SK-N-SH treated with all-trans-retinoic acid at 6 μM for 48 hours (cell line): ENCODE measurements around the gene NRK.

Experiments used
- OSR1 ChIP-seq: fragments of 250-450 bp; sonication (Bioruptor Pico); IDR thresholded peaks from 2 replicates; pipeline ENCODE4 v1.8.0; 2022; ENCODE audit warnings: moderate library complexity, mild to moderate bottlenecking, inconsistent platforms
- POU6F1 ChIP-seq: fragments of 250-450 bp; sonication (Bioruptor Pico); IDR thresholded peaks from 2 replicates; pipeline ENCODE4 v1.8.0; 2021; ENCODE audit warnings: low read depth, mild to moderate bottlenecking, moderate library complexity, borderline replicate concordance
- PPARA ChIP-seq: fragments of 250-450 bp; sonication (Bioruptor Pico); IDR thresholded peaks from 2 replicates; pipeline ENCODE4 v1.5.0; 2020; ENCODE audit warnings: mild to moderate bottlenecking, borderline replicate concordance
- ZNF565 ChIP-seq: fragments of 450-650 bp; formaldehyde crosslinking; conservative IDR thresholded peaks from 2 replicates; pipeline ENCODE4 v1.5.0; 2020; ENCODE audit warnings: low read depth, mild to moderate bottlenecking, moderate library complexity
- TF ChIP-seq, protein P1 (sequence below): fragments of 250-450 bp; sonication (Bioruptor Pico); IDR thresholded peaks from 2 replicates; pipeline ENCODE4 v1.5.1; 2020; ENCODE audit warnings: low read depth, mild to moderate bottlenecking, moderate library complexity
- TF ChIP-seq, protein P2 (sequence below): fragments of 250-450 bp; sonication (Bioruptor Pico); IDR thresholded peaks from 2 replicates; pipeline ENCODE4 v1.8.0; 2020; ENCODE audit warnings: mild to moderate bottlenecking, moderate library complexity, borderline replicate concordance

DNA sequence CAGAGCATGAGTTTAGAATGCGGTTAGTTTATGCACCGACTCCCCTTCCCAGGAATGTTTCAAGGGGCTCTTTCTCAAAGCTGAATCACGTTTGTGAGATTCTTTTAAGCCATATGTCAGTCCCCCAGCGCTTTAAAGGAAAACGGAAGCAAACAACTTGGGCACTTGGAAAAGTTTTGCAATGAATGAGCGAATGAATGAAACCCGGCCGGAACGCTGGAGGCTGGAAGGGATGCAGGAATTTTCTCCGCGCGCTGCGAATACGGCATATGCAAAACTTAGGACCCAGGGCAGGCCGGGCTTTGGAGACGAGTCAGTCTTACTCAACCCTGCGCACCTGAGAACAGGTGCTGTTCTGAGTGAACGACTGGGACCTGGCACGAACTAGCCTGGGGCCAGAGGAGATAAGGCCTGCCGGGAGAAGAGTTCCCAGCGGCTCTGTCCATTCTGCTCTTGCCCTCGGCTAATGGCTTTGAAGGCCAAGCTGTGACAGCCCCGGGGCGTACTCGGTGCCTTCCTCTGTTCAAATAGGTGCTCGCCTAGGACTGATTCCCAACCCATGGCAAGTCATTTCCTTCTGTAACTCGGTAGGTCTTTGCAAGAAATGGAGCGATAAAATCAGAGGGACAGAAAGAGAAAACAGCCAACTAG lies 743 bp upstream of the NRK start:
- no peak for TF ChIP-seq POU6F1
- TF ChIP-seq, protein P1, sequence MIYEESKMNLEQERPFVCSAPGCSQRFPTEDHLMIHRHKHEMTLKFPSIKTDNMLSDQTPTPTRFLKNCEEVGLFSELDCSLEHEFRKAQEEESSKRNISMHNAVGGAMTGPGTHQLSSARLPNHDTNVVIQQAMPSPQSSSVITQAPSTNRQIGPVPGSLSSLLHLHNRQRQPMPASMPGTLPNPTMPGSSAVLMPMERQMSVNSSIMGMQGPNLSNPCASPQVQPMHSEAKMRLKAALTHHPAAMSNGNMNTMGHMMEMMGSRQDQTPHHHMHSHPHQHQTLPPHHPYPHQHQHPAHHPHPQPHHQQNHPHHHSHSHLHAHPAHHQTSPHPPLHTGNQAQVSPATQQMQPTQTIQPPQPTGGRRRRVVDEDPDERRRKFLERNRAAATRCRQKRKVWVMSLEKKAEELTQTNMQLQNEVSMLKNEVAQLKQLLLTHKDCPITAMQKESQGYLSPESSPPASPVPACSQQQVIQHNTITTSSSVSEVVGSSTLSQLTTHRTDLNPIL (CRISPR knock-in tag): no peak
- no peak for TF ChIP-seq OSR1 (CRISPR knock-in tag)
- no peak for TF ChIP-seq PPARA (CRISPR knock-in tag)
- no peak for TF ChIP-seq ZNF565 (CRISPR knock-in tag)
- TF ChIP-seq, protein P2, sequence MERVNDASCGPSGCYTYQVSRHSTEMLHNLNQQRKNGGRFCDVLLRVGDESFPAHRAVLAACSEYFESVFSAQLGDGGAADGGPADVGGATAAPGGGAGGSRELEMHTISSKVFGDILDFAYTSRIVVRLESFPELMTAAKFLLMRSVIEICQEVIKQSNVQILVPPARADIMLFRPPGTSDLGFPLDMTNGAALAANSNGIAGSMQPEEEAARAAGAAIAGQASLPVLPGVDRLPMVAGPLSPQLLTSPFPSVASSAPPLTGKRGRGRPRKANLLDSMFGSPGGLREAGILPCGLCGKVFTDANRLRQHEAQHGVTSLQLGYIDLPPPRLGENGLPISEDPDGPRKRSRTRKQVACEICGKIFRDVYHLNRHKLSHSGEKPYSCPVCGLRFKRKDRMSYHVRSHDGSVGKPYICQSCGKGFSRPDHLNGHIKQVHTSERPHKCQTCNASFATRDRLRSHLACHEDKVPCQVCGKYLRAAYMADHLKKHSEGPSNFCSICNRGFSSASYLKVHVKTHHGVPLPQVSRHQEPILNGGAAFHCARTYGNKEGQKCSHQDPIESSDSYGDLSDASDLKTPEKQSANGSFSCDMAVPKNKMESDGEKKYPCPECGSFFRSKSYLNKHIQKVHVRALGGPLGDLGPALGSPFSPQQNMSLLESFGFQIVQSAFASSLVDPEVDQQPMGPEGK (CRISPR knock-in tag): no peak
